RWPE2 (cell line): ENCODE data around the gene SSBP1.
"Not testable (repeated sequence)": the region's sequence is repeated elsewhere in the genome, so short reads cannot be mapped to it uniquely, and the experiment has no call there.

Experiments used
- ATAC-seq: fragments of 200-7000 bp; cut with Tn5 transposase; 3 replicates; pipeline ENCODE4 v1.9.1; 2021; ENCODE audit warnings: low read depth
- DNase-seq: peaks from one replicate; pipeline ENCODE4 v3.0.0-alpha.2; 2020; ENCODE audit warnings: low spot score
- H3K27ac ChIP-seq: fragments of 450-650 bp; 2 replicates; pipeline ENCODE4 v1.5.1; 2017; ENCODE audit warnings: mild to moderate bottlenecking; ENCODE audit not compliant: poor library complexity, severe bottlenecking
- H3K27me3 ChIP-seq: fragments of 250-450 bp; sonication (Bioruptor Pico); 2 replicates; pipeline ENCODE4 v1.5.1; 2021; ENCODE audit warnings: mild to moderate bottlenecking, moderate library complexity; ENCODE audit not compliant: insufficient read depth, poor library complexity, severe bottlenecking
- H3K36me3 ChIP-seq: fragments of 250-450 bp; sonication (Bioruptor Pico); 2 replicates; pipeline ENCODE4 v1.5.1; 2020; ENCODE audit warnings: low read depth, mild to moderate bottlenecking, moderate library complexity
- H3K4me1 ChIP-seq: fragments of 250-450 bp; sonication (Bioruptor Pico); 2 replicates; pipeline ENCODE4 v1.5.1; 2021; ENCODE audit warnings: mild to moderate bottlenecking, moderate library complexity; ENCODE audit not compliant: insufficient read depth, poor library complexity, severe bottlenecking
- H3K4me3 ChIP-seq: fragments of 250-450 bp; sonication (Bioruptor Pico); 2 replicates; pipeline ENCODE4 v1.5.1; 2021; ENCODE audit warnings: mild to moderate bottlenecking, moderate library complexity; ENCODE audit not compliant: severe bottlenecking
- H3K9me3 ChIP-seq: fragments of 250-450 bp; sonication (Bioruptor Pico); 2 replicates; pipeline ENCODE4 v1.5.1; 2021; ENCODE audit warnings: mild to moderate bottlenecking, moderate library complexity; ENCODE audit not compliant: severe bottlenecking
- TF ChIP-seq, protein P1 (sequence below): fragments of 450-650 bp; IDR thresholded peaks from one replicate; pipeline ENCODE4 v1.5.1; 2017; ENCODE audit warnings: mild to moderate bottlenecking, moderate library complexity; ENCODE audit not compliant: poor library complexity, severe bottlenecking

SSBP1 gene

DNA sequence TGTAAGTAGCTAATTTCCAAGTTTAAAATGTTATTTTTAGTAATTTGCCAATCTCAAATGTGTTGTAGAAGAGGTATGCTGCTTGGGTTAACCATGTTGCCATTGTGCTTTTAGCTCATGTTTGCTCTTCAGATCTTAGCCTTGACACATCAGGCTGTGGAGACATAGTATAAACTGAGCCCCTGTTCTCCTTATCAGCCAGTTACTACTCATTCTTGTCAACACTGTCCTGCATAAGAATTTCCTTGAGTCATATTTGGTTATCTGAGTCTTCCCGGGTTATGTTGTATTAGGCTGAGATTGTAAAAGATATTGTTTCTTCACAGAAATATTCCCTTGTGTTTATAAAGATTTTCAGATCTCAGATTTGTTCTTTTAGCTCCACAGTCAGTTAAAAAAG lies 4.1 kb downstream of the SSBP1 start:
- Histone ChIP-seq H3K27ac (no peak overlapping the region), H3K4me3 (no peak overlapping the region), H3K4me1 (peaks cover 10% of the 10 kb centered on the region), H3K36me3 (peaks cover 89% of the 10 kb centered on the region), H3K9me3 (no peaks in the 10 kb centered on the region), H3K27me3 (no peaks in the 10 kb centered on the region)
- no peak for ATAC-seq
- TF ChIP-seq, protein P1, sequence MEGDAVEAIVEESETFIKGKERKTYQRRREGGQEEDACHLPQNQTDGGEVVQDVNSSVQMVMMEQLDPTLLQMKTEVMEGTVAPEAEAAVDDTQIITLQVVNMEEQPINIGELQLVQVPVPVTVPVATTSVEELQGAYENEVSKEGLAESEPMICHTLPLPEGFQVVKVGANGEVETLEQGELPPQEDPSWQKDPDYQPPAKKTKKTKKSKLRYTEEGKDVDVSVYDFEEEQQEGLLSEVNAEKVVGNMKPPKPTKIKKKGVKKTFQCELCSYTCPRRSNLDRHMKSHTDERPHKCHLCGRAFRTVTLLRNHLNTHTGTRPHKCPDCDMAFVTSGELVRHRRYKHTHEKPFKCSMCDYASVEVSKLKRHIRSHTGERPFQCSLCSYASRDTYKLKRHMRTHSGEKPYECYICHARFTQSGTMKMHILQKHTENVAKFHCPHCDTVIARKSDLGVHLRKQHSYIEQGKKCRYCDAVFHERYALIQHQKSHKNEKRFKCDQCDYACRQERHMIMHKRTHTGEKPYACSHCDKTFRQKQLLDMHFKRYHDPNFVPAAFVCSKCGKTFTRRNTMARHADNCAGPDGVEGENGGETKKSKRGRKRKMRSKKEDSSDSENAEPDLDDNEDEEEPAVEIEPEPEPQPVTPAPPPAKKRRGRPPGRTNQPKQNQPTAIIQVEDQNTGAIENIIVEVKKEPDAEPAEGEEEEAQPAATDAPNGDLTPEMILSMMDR: no peak
- DNase-seq: no peak

DNA sequence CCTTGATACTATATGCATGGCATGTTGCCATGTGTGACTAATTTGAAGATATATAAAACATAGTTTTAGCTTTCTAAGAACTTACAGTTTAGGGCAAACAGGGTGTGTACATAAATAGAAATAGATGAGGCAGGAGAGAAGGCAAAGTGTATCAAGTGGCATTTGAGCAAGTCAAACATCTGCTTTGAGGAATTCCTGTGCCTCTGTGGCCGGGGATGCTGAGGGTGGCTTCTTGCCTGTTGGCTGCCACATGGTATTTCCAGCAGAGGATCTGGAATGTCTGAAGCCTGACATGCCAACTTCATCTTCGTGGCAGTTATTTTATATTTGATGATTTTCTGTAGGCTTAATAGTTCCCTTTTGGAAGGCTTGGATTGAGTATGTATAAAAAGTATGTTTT lies 6.0 kb downstream of the SSBP1 start:
- H3K4me3 ChIP-seq: no peak overlapping the region
- peaks cover 100% of the 10 kb centered on the region for H3K36me3 ChIP-seq
- ATAC-seq (no peak), DNase-seq (no peak)
- no peaks in the 10 kb centered on the region for H3K9me3 ChIP-seq
- TF ChIP-seq, protein P1: no peak
- H3K4me1 ChIP-seq: peaks cover 8% of the 10 kb centered on the region
- H3K27ac ChIP-seq: no peak overlapping the region
- H3K27me3 ChIP-seq: no peaks in the 10 kb centered on the region

DNA sequence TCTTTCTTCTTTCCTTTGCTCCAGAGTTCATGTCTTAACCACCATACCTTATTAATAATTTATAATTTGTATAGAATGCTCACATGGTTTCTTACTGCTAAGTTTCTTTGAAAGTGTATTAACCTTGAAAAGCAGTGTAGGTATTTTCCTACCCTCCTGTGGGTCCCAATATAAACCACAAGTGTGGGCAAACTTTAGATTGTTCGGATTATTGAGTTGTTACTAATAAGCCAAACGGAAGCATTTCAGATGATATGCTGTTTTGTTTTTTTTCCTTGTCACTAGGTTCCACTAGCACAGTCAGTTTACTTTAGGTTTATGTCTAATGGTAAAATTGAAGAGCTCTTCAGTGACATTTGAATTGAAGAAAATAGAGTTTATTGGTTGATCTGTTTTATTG lies 10.2 kb downstream of the SSBP1 start:
- Histone ChIP-seq H3K4me1 (no peaks in the 10 kb centered on the region), H3K36me3 (peaks cover 98% of the 10 kb centered on the region), H3K4me3 (no peak overlapping the region), H3K27me3 (no peaks in the 10 kb centered on the region), H3K27ac (no peak overlapping the region), H3K9me3 (peaks cover 8% of the 10 kb centered on the region)
- ATAC-seq (no peak), DNase-seq (no peak)
- TF ChIP-seq, protein P1: no peak

DNA sequence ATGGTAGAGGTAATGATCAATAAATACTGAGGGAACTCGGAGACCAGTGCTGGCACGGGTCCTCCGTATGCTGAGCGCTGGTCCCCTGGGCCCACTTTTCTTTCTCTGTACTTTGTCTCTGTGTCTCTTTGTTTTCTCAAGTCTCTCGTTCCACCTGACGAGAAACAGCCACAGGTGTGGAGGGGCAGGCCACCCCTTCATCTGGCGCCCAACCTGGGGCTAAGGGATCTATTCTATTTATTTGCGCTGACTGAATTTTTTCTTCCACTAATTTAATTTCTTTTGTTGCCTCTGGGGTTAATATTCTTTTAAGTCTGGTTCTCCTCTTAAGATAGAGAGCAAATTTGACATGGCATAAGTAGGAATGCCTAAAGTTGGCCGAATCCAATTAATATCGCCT lies 13.7 kb downstream of the SSBP1 start:
- DNase-seq, H3K4me1 ChIP-seq, H3K4me3 ChIP-seq, H3K27ac ChIP-seq, H3K27me3 ChIP-seq, ATAC-seq, H3K9me3 ChIP-seq: not testable (repeated sequence)
- H3K36me3 ChIP-seq: peaks cover 81% of the 10 kb centered on the region

DNA sequence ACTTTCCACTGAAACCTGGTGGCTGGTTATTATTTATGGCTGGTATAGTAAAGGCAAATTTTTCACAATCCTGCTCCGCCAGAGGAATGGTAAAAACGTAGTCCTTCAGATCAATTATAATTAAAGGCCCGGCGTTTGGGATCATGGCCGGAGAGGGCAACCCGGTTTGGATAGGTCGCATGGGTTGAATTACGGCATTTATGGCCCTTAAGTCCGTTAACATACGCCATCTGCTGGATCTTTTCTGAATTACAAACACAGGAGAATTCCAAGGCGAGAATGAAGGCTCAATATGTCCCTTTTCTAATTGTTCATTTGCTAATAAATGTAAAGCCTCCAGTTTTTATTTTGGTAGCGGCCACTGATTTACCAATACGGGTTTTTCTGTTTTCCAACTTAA lies 14.5 kb downstream of the SSBP1 start:
- no peak overlapping the region for H3K27ac ChIP-seq
- H3K27me3 ChIP-seq: no peaks in the 10 kb centered on the region
- ATAC-seq (no peak), DNase-seq (no peak)
- TF ChIP-seq, protein P1: peak; percentile 26
- peaks cover 81% of the 10 kb centered on the region for H3K36me3 ChIP-seq
- no peaks in the 10 kb centered on the region for H3K4me1 ChIP-seq
- H3K4me3 ChIP-seq: no peak overlapping the region
- H3K9me3 ChIP-seq: peaks cover 8% of the 10 kb centered on the region
